HG03097 (cell line): ENCODE data around the gene CHMP1A.

Experiments
- ATAC-seq: cut with Tn5 transposase; IDR thresholded peaks from one replicate; pipeline ENCODE4 v1.9.1; 2021; ENCODE audit not compliant: unreplicated experiment, low FRiP score

Gene CHMP1A

DNA sequence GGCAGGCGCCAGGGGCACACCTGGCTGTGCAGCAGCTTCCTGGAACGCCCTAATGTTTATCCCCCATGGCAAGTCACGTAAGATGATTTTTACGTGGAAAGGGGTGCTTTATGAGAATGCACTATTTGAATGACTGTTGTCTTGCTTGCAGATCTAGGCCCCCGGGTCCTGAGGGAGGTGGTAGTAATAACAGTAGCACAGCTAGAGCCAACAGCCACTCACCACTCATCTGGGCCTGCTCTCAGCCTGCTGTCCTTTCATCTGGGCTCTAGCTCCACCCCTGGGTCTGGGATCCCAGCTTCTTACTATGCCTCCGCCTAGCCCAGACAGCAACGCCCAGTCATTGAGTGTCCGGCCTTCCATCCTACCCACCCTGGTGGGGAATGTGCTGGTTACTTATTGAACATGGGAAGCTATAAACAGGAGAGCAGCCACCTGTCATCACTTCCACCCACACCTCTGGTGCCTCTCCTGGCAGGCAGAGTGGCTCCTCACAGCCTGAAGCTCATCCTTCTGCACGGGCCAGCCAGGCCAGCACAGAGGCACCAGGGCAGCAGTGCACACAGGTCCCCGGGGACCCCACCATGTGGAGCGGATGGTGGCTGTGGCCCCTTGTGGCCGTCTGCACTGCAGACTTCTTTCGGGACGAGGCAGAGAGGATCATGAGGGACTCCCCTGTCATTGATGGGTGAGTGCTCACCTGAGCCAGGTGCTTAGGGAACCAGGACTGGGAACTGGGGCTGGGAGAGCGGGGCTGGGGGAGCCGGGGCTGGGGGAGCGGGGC is 27.5 kb downstream of the CHMP1A start:
- ATAC-seq: no peak

DNA sequence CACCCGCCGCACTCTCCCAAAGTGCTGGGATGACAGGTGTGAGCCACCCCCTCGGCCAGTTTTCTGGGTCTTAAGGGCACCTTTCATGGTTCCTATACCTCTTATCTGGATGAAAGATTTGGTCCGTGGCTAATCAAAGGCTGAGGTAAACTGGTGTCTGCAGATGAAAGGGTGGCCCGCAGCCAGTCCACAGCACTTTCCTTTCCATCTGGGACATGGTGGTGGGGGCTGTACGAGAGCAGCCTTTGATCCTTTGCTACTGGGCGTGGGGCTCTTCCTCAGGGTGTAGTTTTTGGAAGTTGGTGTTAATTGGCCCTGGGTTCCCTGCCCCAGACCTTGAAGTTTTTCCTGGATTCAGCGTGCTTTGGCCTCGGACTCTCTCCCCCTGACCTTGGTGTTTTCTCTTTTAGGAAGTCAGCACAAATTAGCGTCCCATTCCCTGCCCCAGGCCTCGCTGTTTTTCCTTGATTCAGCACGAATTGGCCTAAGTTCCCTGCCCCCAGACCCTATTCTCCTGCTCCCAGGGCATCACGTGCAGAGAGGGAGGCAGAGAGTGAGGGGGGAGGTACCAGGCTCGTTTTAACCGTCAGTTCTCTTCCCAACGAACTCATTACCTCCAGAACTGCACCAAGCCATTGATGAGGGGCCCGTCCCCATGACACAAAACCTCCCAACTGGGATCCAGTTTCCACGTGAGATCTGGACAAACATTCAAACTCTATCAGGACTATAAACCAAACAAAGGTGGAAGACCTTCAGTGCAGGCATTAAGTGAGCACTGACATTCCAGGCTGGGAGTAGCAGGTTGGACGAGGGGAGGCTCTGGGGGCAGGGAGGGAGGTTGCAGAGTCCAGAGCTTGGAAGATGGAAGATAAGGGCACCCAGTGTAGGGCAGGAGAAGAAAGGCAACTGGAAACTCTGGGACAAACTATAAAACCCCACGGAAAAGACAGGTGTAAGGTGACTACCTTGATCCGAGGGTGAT is 32.4 kb downstream of the CHMP1A start:
- no peak for ATAC-seq

DNA sequence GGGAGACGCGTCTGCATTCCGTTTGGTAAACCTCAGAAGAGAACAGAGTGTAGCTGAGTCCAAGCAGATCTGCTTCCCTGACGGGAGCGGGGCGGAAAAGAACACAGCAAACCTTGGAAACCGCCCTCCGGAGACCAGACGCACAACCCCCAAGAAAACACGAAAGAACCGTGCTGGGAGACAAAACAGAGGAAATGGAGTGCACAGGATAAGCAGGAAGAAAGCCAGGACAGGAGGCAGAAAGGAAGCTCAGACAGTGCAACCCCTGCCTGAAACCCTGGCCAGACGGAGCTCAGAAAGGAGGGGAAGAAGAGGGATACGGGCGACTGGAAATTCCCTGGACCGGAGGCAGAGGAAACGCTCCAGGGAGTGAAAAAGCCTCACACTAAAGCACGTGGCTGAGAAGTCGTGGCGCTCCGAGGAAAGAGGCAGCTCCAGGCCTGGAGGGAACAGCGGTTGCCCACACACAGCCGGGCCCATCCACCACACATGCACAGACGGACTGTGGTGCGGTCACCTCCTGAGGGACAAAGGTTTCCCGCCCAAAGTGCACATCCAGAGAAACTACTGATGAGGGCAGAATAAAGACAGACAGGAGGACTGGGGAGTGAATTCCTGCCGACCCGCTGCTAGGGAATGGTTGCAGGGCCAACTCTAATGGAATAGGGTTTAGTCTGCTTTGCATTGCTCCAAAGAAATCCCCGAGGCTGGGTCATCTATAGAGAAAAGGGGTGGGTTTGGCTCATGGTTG is 33.8 kb downstream of the CHMP1A start:
- no peak for ATAC-seq

DNA sequence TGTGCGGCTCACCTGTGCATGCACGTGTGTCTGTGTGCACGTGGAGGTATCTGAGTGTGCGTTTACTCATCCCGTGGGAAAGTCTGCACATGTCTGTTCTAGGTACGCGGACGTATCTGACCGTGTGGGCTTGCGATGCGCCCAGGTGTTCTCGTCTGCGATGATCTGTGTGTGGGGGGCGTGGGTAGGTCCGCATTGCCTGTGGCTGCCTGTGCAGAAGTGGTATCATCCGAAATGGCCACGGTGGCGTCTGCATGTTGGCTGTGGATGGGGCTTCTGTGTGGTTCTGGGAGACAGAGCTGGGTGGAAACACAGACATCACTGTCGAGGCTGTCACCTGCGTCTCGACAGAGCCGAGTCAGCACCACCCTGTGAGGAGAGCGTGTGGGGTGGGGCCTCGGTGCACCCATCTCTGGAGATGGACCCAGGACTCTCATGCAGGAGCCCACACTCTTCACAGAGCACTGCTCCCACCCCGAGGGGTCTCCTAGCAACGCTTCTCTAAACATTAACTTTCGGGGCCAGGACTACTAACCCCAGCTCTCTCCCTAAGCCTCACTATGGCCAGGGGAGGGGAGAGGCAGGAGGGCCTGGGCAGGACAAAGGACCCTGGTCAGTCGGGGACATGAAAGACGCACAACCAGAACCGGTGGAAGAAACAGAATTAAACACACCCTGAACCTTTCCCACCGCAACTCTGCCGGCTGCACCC is 35.7 kb downstream of the CHMP1A start:
- ATAC-seq: no peak

DNA sequence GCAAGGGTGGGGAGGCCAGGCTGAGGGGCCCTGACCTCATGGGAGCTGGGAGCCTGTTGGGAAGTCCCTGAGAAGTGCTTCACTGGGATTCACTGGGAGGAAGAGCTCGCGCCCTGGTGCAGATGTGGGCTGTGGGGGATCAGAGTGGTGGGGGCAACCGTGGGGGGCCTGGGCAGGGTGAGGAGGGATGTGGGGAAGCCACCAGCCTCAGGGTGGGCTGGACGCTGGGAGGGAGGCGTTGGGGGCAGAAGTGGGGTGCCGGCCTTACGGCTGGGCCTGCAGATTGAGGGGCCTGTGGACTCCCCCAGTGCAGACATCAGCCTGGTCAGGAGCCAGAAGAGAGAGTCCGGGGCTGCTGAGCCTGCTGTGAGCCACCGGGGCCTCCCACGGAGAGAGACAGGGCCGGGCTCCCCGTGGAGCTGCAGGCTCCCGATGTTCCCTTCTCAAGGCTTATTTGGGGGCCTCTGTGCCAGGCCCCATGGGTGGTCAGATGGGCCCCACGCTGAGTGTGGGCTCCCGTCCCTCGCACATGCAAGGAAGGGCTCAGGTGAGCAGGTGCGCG is 36.3 kb downstream of the CHMP1A start:
- ATAC-seq: no peak

DNA sequence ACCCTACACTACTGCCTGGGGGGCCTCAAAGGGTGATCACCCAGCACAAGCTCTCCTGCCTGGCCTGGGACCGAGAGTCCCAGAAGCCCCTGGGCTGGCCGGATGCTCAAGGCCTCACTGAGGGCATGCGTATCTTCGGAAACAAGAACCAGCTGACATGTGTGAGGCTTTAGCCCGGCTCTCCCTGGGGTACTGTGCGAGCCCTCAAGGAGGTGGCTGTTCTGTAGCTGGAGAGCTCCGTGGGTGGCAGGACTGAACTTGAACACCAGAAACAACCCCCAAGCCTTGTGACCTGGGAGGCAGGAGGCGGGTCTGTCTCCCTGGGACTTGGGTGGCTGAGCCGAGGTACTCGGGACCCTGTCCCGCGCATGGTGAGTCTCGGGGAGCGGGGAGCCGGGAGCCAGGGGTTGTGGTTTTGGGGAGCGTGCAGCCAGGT is 37.1 kb downstream of the CHMP1A start:
- no peak for ATAC-seq

DNA sequence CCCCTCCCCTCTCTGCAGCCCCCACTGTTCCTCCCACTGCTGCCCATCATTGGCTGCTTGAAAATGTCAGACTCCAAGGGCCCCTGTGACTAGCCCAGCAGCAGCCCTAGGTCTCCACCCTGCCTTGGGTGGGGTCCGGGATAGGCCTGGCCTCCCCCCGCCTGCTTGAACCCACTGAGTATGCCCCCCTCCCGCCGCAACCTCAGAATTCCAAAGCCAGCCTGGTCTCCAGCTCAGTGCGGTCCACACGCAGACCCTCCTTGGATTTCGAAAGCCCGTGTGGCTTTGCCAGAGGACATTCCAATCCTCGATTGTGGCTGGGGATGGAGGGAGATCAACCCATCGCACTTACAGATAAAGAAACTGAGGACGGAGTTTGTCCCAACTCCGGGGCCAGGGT is 37.7 kb downstream of the CHMP1A start:
- ATAC-seq: no peak

DNA sequence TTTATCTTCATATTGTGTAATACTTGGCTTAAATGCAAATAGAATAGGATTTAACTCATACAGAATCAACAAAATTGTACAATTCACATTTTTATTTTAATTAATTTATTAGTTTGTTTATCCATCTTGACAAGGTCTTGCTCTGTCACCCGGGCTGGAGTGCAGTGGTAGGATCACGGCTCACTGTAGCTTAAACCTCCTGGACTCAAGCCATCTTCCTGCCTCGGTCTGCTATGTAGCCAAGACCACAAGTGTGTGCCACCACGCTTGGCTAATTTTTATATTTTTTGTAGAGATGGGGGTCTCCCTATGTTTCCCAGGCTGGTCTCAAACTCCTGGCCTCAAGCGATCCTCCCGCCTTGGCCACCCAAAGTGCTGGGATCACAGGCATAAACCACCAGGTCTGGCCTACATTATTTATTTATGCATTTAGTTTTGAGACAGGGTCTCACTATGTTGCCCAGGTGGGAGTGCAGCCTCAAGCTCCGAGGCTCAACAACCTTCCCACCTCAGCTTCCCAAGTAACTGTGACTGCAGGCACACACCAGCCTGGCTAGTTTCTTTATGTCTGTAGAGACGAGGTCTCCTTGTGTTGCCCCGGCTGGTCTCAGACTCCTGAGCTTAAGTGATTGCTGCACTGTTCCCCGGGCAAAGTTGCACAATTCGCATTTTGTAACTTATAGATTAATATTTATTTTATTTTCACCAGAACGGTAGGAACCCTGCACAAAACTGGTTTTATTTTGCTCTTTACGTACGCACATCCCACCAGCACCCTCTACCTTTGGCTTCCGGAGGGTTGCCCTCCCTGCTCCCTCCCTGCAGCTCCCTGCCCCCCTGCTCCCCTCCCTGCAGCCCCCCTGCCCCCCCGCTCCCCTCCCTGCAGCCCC is 39.2 kb downstream of the CHMP1A start:
- ATAC-seq: no peak

DNA sequence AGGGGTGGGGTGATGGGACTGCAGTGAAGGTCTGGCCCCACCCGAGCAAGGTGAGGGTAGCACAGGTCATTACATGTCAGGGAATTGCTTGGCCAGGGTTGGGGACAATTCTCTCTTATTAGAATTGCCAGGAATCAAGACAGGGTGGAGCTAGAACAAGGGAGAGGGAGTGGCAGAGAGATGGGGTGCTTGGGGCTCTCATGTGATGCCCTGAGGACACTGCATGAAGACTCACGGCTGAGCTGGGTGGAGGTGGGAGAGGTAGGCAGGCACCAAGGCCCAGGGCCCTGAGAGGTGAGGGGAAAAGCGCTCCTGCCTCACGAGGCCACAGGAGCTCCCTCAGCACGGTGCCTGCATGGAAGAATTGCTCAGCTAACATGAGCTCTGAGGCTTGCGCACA is 40.5 kb downstream of the CHMP1A start:
- no peak for ATAC-seq

DNA sequence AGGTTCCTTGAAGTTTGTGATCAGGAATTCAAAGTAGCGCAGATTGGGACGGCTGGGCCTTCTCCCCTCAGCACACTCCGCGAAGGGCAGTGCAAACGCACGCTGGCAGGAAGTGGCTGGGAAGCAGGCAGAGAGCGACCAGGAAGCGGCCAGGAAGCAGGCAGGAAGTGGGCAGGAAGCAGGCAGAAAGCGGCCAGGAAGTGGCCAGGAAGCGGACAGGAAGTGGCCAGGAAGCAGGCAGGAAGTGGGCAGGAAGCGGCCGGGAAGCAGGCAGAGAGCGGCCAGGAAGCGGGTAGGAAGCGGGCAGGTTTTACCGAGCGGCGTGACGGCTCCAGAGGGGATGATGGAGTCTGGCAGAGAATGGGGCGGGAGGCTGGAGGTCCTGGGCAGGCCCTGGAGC is 40.9 kb downstream of the CHMP1A start:
- ATAC-seq: no peak

DNA sequence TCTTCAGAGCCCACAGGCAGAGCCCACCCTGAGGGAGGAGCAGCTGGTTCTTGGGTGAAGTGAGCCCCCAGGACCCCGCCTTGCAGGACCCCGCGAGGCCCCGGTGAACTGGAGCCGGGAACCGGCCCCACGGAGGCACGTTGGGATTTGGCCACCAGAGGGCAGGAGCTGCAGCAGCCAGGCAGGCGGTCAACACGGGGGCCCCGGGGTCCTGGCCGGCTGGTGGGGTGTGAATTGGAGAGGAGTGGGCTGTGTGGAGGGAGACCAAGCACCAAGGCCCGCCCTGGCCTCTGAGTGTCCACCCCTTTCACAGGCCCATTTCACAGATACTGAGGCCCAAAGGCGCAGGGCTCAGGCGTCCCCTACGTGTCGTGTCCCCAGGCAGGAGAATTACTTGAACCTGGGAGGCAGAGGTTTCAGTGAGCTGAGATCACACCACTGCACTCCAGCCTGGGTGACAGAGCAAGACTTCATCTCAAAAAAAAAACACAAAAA is 41.9 kb downstream of the CHMP1A start:
- no peak for ATAC-seq

DNA sequence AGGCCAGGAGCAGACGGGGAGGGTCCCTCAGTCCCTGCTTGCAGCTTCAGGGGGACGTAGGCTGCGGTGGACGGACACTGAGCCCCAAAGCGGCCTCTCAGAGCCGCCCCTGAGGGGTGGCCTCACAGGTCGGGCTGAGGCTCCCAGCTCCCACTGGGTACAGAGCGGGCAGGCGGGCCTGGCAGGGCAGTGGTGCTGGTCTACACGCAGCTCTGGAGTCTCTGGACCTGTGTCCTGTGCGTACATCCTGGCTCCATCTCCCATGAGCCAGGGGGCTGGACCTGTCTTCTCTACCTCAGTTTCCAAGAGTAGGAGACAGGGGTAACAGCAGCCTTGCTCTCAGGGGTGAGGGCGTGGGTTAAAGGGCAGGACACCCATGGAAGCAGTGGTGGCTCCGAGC is 42.3 kb downstream of the CHMP1A start:
- no peak for ATAC-seq

DNA sequence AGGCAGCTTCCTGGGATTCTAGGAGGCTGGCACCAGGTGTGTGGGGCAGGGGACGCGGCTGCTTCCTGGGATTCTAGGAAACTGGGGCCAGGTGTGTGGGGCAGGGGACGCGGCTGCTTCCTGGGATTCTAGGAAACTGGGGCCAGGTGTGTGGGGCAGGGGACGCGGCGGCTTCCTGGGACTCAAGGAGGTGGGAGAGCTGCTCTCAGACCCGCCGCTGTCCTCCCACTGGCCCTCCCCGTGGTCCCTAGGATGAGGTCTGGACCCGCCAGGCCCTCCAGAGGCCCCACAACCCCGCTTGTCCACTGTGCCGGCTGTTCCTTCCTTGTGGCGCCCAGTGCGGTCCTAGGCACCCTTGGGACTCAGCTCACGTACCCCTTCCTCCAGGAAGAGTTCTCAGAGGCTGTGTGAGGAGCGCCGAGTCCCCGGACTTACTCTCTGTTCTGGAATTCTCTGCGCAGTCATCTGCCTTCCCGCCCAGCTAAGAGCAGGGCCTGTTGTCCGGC is 43.5 kb downstream of the CHMP1A start:
- no peak for ATAC-seq

DNA sequence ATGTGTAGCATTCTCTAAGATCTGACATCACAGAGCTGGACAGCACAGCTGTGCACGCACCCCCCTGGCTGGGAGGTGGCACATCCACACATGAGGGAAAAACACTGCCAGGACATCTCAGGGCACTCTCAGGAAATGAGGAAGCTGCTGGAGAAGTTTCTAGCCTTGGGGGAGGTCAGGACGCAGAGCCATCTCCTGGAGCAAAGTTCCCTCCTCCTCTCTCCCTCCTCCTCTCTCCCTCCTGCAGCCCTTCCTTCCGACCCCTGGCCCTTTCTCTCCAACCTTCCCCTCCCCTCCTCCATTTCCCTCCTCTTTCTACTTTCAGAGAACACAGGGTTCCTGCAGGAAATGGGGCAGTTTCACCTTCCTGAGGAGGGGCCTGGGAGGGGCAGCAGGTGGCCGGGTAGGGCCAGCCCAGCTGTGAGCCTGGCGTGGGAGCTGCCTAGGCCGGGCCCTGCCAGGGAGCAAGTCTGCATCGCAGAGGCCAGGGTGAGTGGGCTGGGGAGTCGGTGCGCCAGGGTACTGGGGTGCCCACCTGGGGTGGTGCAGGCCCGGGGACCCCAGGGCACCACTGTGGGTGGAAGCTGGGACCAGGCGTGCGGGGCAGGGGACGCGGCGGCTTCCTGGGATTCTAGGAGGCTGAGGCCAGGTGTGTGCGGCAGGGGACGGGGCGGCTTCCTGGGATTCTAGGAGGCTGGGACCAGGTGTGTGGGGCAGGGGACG is 44.1 kb downstream of the CHMP1A start, which contains the start of gene DPEP1:
Gene DPEP1 (plus strand): TSS at position 412 of the 723 bp plus-strand sequence. CDS start 16,769 bp downstream, outside the sequence.
- no peak for ATAC-seq

DNA sequence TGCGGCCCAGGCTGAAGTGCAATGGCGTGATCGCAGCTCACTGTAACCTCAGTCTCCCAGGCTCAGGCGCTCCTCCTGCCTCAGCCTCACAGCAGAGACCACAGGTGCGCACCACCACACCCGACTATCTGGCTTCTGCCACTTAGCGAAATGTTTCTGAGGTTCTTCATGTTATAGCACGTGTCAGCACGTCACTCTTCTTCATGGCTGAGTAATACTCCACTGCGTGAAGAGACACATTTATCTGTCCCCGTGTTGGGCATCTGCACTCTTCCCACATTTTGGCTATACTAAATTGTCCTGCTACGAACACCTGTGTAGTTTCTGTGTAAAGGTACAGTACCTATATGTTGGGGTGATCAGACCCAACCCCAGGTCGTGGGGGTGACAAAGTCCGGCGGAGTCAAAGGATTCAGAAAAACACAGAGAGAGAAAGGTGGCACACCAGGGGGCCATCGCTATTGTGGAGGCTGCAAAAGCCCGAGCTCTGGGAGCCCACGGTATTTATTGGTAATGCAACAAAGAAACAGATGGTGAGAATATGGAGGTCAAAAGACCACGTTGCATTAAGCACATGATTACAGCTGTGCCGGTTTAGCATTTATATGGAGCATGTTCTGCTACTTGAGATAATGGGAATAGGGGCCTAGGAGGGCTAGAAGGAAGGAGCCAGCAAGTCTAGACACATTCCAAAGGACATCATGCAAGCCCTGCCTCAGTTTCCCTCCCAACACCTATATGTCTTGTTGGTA is 44.9 kb downstream of the CHMP1A start:
- ATAC-seq: no peak

DNA sequence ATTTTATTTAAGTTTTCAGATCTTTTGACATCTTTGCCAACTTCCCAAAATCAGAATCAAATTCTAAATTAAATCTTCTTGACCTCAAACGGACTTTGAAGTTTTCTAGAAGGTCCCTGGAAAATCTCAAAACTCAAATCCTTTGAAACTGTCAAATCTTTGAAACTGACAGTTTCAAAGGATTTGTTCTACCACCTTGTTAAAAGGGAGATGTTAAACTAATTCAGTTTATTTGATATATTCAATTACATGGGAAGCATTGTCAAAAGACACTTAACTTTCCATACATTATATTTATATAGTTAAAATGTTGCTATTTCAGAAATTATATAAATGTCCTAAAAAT is 47.4 kb downstream of the CHMP1A start:
- ATAC-seq: no peak
